Measurements from ENCODE around the gene HSPA5. TPM values are rescaled to one million over a fixed set of nuclear protein-coding genes. Genes with fewer than 3 reads are reported as not detected.

The HSPA5 gene
- total and polyA plus RNA-seq, 10 of the 15 experiments (the other 5 are each of a cell fraction or from before 2014, with no cell fraction given), result 39.8 to 517 (median 105) TPM

- peak; percentile 89 for TF ChIP-seq E4F1 (IDR thresholded peaks at IDR 0.05; ENCODE audit: borderline replicate concordance, partially characterized antibody)
- TF ChIP-seq SMAD1 (IDR thresholded peaks at IDR 0.05; ENCODE audit: low read depth, partially characterized antibody), result peak; percentile 20
- TF ChIP-seq ZBTB11 (CRISPR knock-in tag; IDR thresholded peaks at IDR 0.05), result 0 out of 2 replicates have a peak, but pooled peaks have one; percentile 28
- peak; percentile 92 for TF ChIP-seq POLR2A (IDR thresholded peaks at IDR 0.05; ENCODE audit: low read depth, low read length)
- TF ChIP-seq ZNF274 (IDR thresholded peaks at IDR 0.05; ENCODE audit: insufficient read depth, insufficient read length), result no peak
- TF ChIP-seq RBBP5 (conservative IDR thresholded peaks at IDR 0.05), result no peak
- TF ChIP-seq ATF3 (IDR thresholded peaks at IDR 0.05; ENCODE audit: borderline replicate concordance, extremely low read depth, low read depth, low read length), result no peak
- peak in 1 of 2 experiments; percentile 39; a peak in 2 of 4 replicates for TF ChIP-seq IKZF2 (IDR thresholded peaks at IDR 0.05)
- TF ChIP-seq ESRRA (IDR thresholded peaks at IDR 0.05; ENCODE audit: low read length), result no peak
- TF ChIP-seq BHLHE40 (IDR thresholded peaks at IDR 0.05; ENCODE audit: borderline replicate concordance in 1 of 2, low read depth in 2 of 2, low read length in 1 of 2), result no peak; a peak in 1 of 4 replicates
- peak; percentile 90 for TF ChIP-seq POLR2AphosphoS5 (IDR thresholded peaks at IDR 0.05; ENCODE audit: low read length)
- TF ChIP-seq IKZF1 (conservative IDR thresholded peaks at IDR 0.05), result peak; percentile 88
- no peak for TF ChIP-seq BMI1 (IDR thresholded peaks at IDR 0.05; ENCODE audit: borderline replicate concordance)
- peak; percentile 61; the same call in 1 of the 2 replicates for TF ChIP-seq CBFB (IDR thresholded peaks at IDR 0.05; ENCODE audit: low read depth)
- TF ChIP-seq MXI1 (IDR thresholded peaks at IDR 0.05; ENCODE audit: low read depth, low read length), result peak; percentile 72
- TF ChIP-seq PAX8 (IDR thresholded peaks at IDR 0.05), result no peak
- no peak for TF ChIP-seq PKNOX1 (IDR thresholded peaks at IDR 0.05)
- TF ChIP-seq ZNF217 (IDR thresholded peaks at IDR 0.05), result no peak
- no peak for TF ChIP-seq WRNIP1 (IDR thresholded peaks at IDR 0.05; ENCODE audit: borderline replicate concordance, low read depth, low read length)
- TF ChIP-seq NR2C1 (IDR thresholded peaks at IDR 0.05), result no peak; the same call in 1 of the 2 replicates
These were observed 40.7 kb downstream of the HSPA5 start, which contains the start of gene RABEPK (continued) for GRCh38 chr9:125200216-125201047.
